Astrocyte (in vitro differentiated cells and primary cell): ENCODE results near the gene ULK4. TPM values are rescaled to one million over a fixed set of nuclear protein-coding genes. Genes with fewer than 3 reads are reported as not detected.

Experiments used
- DNase-seq: peaks from one replicate; pipeline ENCODE4 v3.0.0-alpha.2; 2010; ENCODE audit warnings: low read depth
- FAIRE-seq: peaks from 2 replicates; lab custom pipeline; 2011; peaks lifted over from hg19 to GRCh38; lab: Jason Lieb, UNC
- H2AFZ ChIP-seq: 2 replicates; pipeline ENCODE4 v1.6.0; 2012; ENCODE audit warnings: low read depth, low read length, inconsistent platforms
- H3K27ac ChIP-seq: 2 replicates; pipeline ENCODE4 v1.5.1; 2011; ENCODE audit warnings: low read depth, low read length, inconsistent platforms
- H3K27me3 ChIP-seq: 2 replicates; pipeline ENCODE4 v1.6.0; 2011; ENCODE audit warnings: low read length, inconsistent platforms; ENCODE audit not compliant: insufficient read depth
- H3K36me3 ChIP-seq: 2 replicates; pipeline ENCODE4 v1.5.1; 2011; ENCODE audit warnings: low read length, inconsistent platforms; ENCODE audit not compliant: insufficient read depth
- H3K4me1 ChIP-seq: 2 replicates; pipeline ENCODE4 v1.5.1; 2011; ENCODE audit warnings: low read length, inconsistent platforms; ENCODE audit not compliant: insufficient read depth
- H3K4me2 ChIP-seq: 2 replicates; pipeline ENCODE4 v1.6.0; 2012; ENCODE audit warnings: low read length, inconsistent platforms
- H3K4me3 ChIP-seq: 2 replicates; pipeline ENCODE4 v1.5.1; 2011; ENCODE audit warnings: low read depth, mild to moderate bottlenecking, low read length, inconsistent platforms; ENCODE audit not compliant: insufficient read depth
- H3K79me2 ChIP-seq: 2 replicates; pipeline ENCODE4 v1.6.0; 2012; ENCODE audit warnings: mild to moderate bottlenecking, low read length, inconsistent platforms; ENCODE audit not compliant: insufficient read depth
- H3K9ac ChIP-seq: 2 replicates; pipeline ENCODE4 v1.6.0; 2012; ENCODE audit warnings: mild to moderate bottlenecking, low read length, inconsistent platforms
- H3K9me3 ChIP-seq: 2 replicates; pipeline ENCODE4 v1.5.1; 2012; ENCODE audit warnings: low read depth, mild to moderate bottlenecking, low read length, inconsistent platforms; ENCODE audit not compliant: insufficient read depth
- H4K20me1 ChIP-seq: 2 replicates; pipeline ENCODE4 v1.6.0; 2012; ENCODE audit warnings: low read length, inconsistent platforms; ENCODE audit not compliant: insufficient read depth
- H3K27ac Mint-ChIP-seq: one replicate; pipeline ENCODE4 v1.8.0; 2021; ENCODE audit warnings: mild to moderate bottlenecking, mixed read lengths; ENCODE audit not compliant: unreplicated experiment
- H3K27me3 Mint-ChIP-seq: one replicate; pipeline ENCODE4 v1.8.0; 2021; ENCODE audit warnings: low read depth, mixed read lengths; ENCODE audit not compliant: unreplicated experiment
- H3K36me3 Mint-ChIP-seq: one replicate; pipeline ENCODE4 v1.8.0; 2021; ENCODE audit warnings: low read depth, mixed read lengths; ENCODE audit not compliant: unreplicated experiment
- H3K4me1 Mint-ChIP-seq: one replicate; pipeline ENCODE4 v1.8.0; 2021; ENCODE audit warnings: low read depth, mixed read lengths; ENCODE audit not compliant: unreplicated experiment
- H3K4me3 Mint-ChIP-seq: one replicate; pipeline ENCODE4 v1.8.0; 2021; ENCODE audit warnings: mild to moderate bottlenecking, moderate library complexity, mixed read lengths; ENCODE audit not compliant: unreplicated experiment
- H3K9me3 Mint-ChIP-seq: one replicate; pipeline ENCODE4 v1.8.0; 2021; ENCODE audit warnings: mild to moderate bottlenecking, mixed read lengths; ENCODE audit not compliant: unreplicated experiment
- CTCF ChIP-seq: IDR thresholded peaks from 2 replicates; pipeline ENCODE4 v1.5.1; 2011; ENCODE audit warnings: low read depth, mild to moderate bottlenecking, inconsistent platforms, low read length, moderate library complexity; ENCODE audit not compliant: insufficient read depth
- EZH2 ChIP-seq: IDR thresholded peaks from 2 replicates; pipeline ENCODE4 v1.6.1; 2012; ENCODE audit warnings: mild to moderate bottlenecking, low read length, inconsistent platforms; ENCODE audit not compliant: insufficient read depth
- total RNA-seq: library from RNA; stranded (reverse); gene quantifications from 2 replicates; pipeline ENCODE4 v1.2.1, GENCODE V29; 2021

ULK4 gene
- total RNA-seq, 1 donor from 2014 or later, result 6.6 TPM

DNA sequence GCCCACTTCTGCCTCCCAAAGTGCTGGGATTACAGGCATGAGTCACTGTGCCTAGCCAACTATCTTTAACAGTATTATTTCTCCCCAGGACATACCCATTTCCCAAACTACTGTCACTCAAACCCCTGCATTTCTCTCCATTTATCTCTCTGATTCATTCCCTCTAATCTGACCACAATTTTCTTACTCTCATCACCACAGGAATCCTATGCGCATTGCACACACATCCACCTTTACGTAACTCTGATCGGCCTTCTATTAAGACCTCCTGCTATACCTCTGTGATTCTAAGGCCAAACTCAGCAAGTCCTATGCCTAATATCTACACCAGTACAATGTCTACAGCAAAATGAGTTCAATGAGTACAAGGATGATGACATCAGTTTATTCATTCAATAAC lies 235.0 kb downstream of the ULK4 start:
- Mint-ChIP-seq H3K9me3 (peaks cover 6% of the 10 kb centered on the region), H3K4me3 (no peak overlapping the region), H3K4me1 (peaks cover 14% of the 10 kb centered on the region), H3K27me3 (no peaks in the 10 kb centered on the region), H3K27ac (no peak overlapping the region), H3K36me3 (peaks cover 2% of the 10 kb centered on the region)
- H4K20me1 ChIP-seq, result no peaks in the 10 kb centered on the region
- no peaks in the 10 kb centered on the region for H3K36me3 ChIP-seq
- no peak overlapping the region for H3K4me2 ChIP-seq
- no peak overlapping the region for H3K4me3 ChIP-seq
- no peaks in the 10 kb centered on the region for H3K27me3 ChIP-seq
- H3K9me3 ChIP-seq, result no peaks in the 10 kb centered on the region
- H3K27ac ChIP-seq, result no peak overlapping the region
- H3K9ac ChIP-seq, result no peak overlapping the region
- DNase-seq (peak; percentile 70), FAIRE-seq (peak; percentile 43)
- H3K79me2 ChIP-seq, result no peaks in the 10 kb centered on the region
- TF ChIP-seq EZH2 (no peak), CTCF (no peak)
- H2AFZ ChIP-seq, result no peak overlapping the region
- H3K4me1 ChIP-seq, result no peaks in the 10 kb centered on the region

- H3K27ac Mint-ChIP-seq, result no peak overlapping the region
- no peaks in the 10 kb centered on the region for H3K27me3 Mint-ChIP-seq
- Histone ChIP-seq H3K36me3 (no peaks in the 10 kb centered on the region), H3K9me3 (no peaks in the 10 kb centered on the region), H3K4me3 (no peak overlapping the region), H3K4me1 (no peaks in the 10 kb centered on the region), H2AFZ (no peak overlapping the region), H3K4me2 (no peak overlapping the region), H3K27ac (no peak overlapping the region), H3K79me2 (no peaks in the 10 kb centered on the region), H3K9ac (no peak overlapping the region), H3K27me3 (no peaks in the 10 kb centered on the region), H4K20me1 (no peaks in the 10 kb centered on the region)
- no peaks in the 10 kb centered on the region for H3K9me3 Mint-ChIP-seq
- no peak overlapping the region for H3K4me3 Mint-ChIP-seq
- no peaks in the 10 kb centered on the region for H3K36me3 Mint-ChIP-seq
- TF ChIP-seq EZH2, result no peak
- no peak for TF ChIP-seq CTCF
- peaks cover 6% of the 10 kb centered on the region for H3K4me1 Mint-ChIP-seq
- DNase-seq (no peak), FAIRE-seq (no peak)
Observed at GRCh38 chr3:41717641-41718040, 244.3 kb downstream of the ULK4 start.

- no peak overlapping the region for H3K4me2 ChIP-seq
- H2AFZ ChIP-seq, result no peak overlapping the region
- DNase-seq (peak; percentile 6), FAIRE-seq (no peak)
- H3K27ac ChIP-seq, result no peak overlapping the region
- TF ChIP-seq CTCF (peak; percentile 46), EZH2 (no peak)
- H3K4me3 Mint-ChIP-seq, result no peak overlapping the region
- H3K36me3 ChIP-seq, result no peaks in the 10 kb centered on the region
- no peaks in the 10 kb centered on the region for H3K36me3 Mint-ChIP-seq
- H3K27ac Mint-ChIP-seq, result no peak overlapping the region
- no peaks in the 10 kb centered on the region for H3K79me2 ChIP-seq
- no peaks in the 10 kb centered on the region for H3K27me3 Mint-ChIP-seq
- H3K9me3 Mint-ChIP-seq, result no peaks in the 10 kb centered on the region
- H3K9me3 ChIP-seq, result no peaks in the 10 kb centered on the region
- H4K20me1 ChIP-seq, result no peaks in the 10 kb centered on the region
- no peak overlapping the region for H3K9ac ChIP-seq
- H3K4me3 ChIP-seq, result no peak overlapping the region
- H3K4me1 Mint-ChIP-seq, result peaks cover 13% of the 10 kb centered on the region
- H3K4me1 ChIP-seq, result peaks cover 2% of the 10 kb centered on the region
- H3K27me3 ChIP-seq, result no peaks in the 10 kb centered on the region
Observed at GRCh38 chr3:41716471-41716870, 245.4 kb downstream of the ULK4 start.
